OCI-LY1 (cell line): ENCODE data around the gene SH3PXD2A.

ENCODE experiments used
- H2AFZ ChIP-seq: fragments of 200-600 bp; sonication (generic), shearing (Covaris generic); 2 replicates; pipeline ENCODE4 v1.6.0; 2014; ENCODE audit warnings: antibody characterized with exemption, mild to moderate bottlenecking, low read length
- H3F3A ChIP-seq: fragments of 200-600 bp; sonication (generic), shearing (Covaris generic); 2 replicates; pipeline ENCODE4 v1.6.0; 2014; ENCODE audit warnings: mild to moderate bottlenecking, antibody characterized with exemption, low read length, moderate library complexity; ENCODE audit not compliant: insufficient read depth
- H3K27ac ChIP-seq: fragments of 200-600 bp; sonication (generic); 2 replicates; pipeline ENCODE4 v1.5.1; 2014; ENCODE audit warnings: low read length, mixed run types, mild to moderate bottlenecking, low read depth; ENCODE audit not compliant: poor library complexity, severe bottlenecking
- H3K27me3 ChIP-seq: fragments of 200-600 bp; sonication (generic); 2 replicates; pipeline ENCODE4 v1.6.0; 2014; ENCODE audit warnings: antibody characterized with exemption, mild to moderate bottlenecking, low read length, moderate library complexity; ENCODE audit not compliant: insufficient read depth
- H3K36me3 ChIP-seq: fragments of 200-600 bp; sonication (generic); 2 replicates; pipeline ENCODE4 v1.6.1; 2014; ENCODE audit warnings: mild to moderate bottlenecking, antibody characterized with exemption, low read length, moderate library complexity, mixed read lengths; ENCODE audit not compliant: insufficient read depth
- H3K4me1 ChIP-seq: fragments of 200-600 bp; sonication (generic); 2 replicates; pipeline ENCODE4 v1.5.1; 2014; ENCODE audit warnings: mild to moderate bottlenecking, low read length, moderate library complexity; ENCODE audit not compliant: insufficient read depth, severe bottlenecking
- H3K4me2 ChIP-seq: fragments of 200-600 bp; sonication (generic), shearing (Covaris generic); 2 replicates; pipeline ENCODE4 v1.6.1; 2014; ENCODE audit warnings: low read length
- H3K4me3 ChIP-seq: fragments of 200-600 bp; sonication (generic); 2 replicates; pipeline ENCODE4 v1.5.1; 2014; ENCODE audit warnings: low read length, low read depth, mild to moderate bottlenecking, mixed read lengths; ENCODE audit not compliant: poor library complexity, severe bottlenecking
- H3K79me2 ChIP-seq: fragments of 200-600 bp; shearing (Covaris generic); 2 replicates; pipeline ENCODE4 v1.6.1; 2016; ENCODE audit warnings: mixed run types, low read length, mixed read lengths; ENCODE audit not compliant: insufficient read depth
- H3K9ac ChIP-seq: fragments of 200-600 bp; sonication (generic), shearing (Covaris generic); 2 replicates; pipeline ENCODE4 v1.6.1; 2014; ENCODE audit warnings: mild to moderate bottlenecking, low read length, mixed read lengths
- H3K9me2 ChIP-seq: fragments of 200-600 bp; sonication (generic), shearing (Covaris generic); 2 replicates; pipeline ENCODE4 v1.6.1; 2014; ENCODE audit warnings: low read depth, mild to moderate bottlenecking, low read length, mixed read lengths
- H3K9me3 ChIP-seq: fragments of 200-600 bp; shearing (Covaris generic); 2 replicates; pipeline ENCODE4 v1.6.1; 2014; ENCODE audit warnings: low read length, mixed read lengths
- H4K20me1 ChIP-seq: fragments of 200-600 bp; sonication (generic), shearing (Covaris generic); 2 replicates; pipeline ENCODE4 v1.6.0; 2016; ENCODE audit warnings: mild to moderate bottlenecking, low read length; ENCODE audit not compliant: insufficient read depth
- CTCF ChIP-seq: fragments of 200-600 bp; sonication (generic), shearing (Covaris generic); IDR thresholded peaks from 2 replicates; pipeline ENCODE4 v1.5.1; 2017; ENCODE audit warnings: mild to moderate bottlenecking, antibody characterized with exemption, low read length, moderate library complexity, mixed read lengths
- EZH2 ChIP-seq: fragments of 200-600 bp; sonication (generic), shearing (Covaris generic); IDR thresholded peaks from 2 replicates; pipeline ENCODE4 v1.8.0; 2017; ENCODE audit warnings: borderline replicate concordance, mixed run types, mild to moderate bottlenecking, antibody characterized with exemption, low read length, moderate library complexity, mixed read lengths

The SH3PXD2A gene

GRCh38 chr10:103897241-103897774, 41.9 kb upstream of the SH3PXD2A start:
- no peaks in the 10 kb centered on the region for H4K20me1 ChIP-seq
- H3K4me3 ChIP-seq, result no peak overlapping the region
- no peaks in the 10 kb centered on the region for H3K9me3 ChIP-seq
- H3F3A ChIP-seq, result no peaks in the 10 kb centered on the region
- TF ChIP-seq EZH2 (no peak), CTCF (no peak)
- H3K36me3 ChIP-seq, result peaks cover 44% of the 10 kb centered on the region; the same call in 1 of the 2 replicates
- no peaks in the 10 kb centered on the region for H3K27me3 ChIP-seq
- H3K9ac ChIP-seq, result no peak overlapping the region
- no peaks in the 10 kb centered on the region for H3K9me2 ChIP-seq
- H3K4me2 ChIP-seq, result no peak overlapping the region
- H3K4me1 ChIP-seq, result no peaks in the 10 kb centered on the region
- H3K79me2 ChIP-seq, result no peaks in the 10 kb centered on the region
- H2AFZ ChIP-seq, result no peak overlapping the region
- no peak overlapping the region for H3K27ac ChIP-seq

DNA sequence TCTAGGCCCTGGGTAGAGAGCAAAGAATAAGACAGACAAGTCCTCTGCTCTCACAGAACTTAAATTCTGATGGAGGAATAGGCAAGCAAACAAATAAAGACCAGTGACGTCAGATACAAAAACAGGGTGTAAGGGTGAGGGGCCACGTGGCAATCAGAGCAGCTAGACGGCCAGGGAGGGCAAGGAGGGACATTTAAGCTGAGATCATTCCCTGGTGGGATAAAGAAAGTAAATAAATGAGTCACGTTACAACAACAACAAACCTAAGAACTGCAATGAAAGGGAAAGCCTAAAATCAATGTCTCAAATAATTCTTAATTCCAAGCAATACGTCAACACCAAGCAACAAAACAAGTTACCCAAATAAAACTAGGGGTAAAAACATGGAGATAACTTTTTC, 40.8 kb upstream of the SH3PXD2A start:
- Histone ChIP-seq H3K9me3 (no peaks in the 10 kb centered on the region), H4K20me1 (no peaks in the 10 kb centered on the region), H3K4me3 (no peak overlapping the region), H3K27ac (no peak overlapping the region), H3K36me3 (peaks cover 46% of the 10 kb centered on the region; the same call in 1 of the 2 replicates), H3K9me2 (no peaks in the 10 kb centered on the region), H3K4me1 (no peaks in the 10 kb centered on the region), H3K4me2 (no peak overlapping the region), H3K9ac (no peak overlapping the region), H3F3A (no peaks in the 10 kb centered on the region), H3K79me2 (no peaks in the 10 kb centered on the region), H3K27me3 (no peaks in the 10 kb centered on the region), H2AFZ (no peak overlapping the region)
- TF ChIP-seq EZH2, result no peak
- no peak for TF ChIP-seq CTCF

- Histone ChIP-seq H3F3A (no peaks in the 10 kb centered on the region), H3K9me3 (no peaks in the 10 kb centered on the region), H2AFZ (no peak overlapping the region), H3K9me2 (no peaks in the 10 kb centered on the region), H3K79me2 (no peaks in the 10 kb centered on the region), H3K27me3 (no peaks in the 10 kb centered on the region), H3K4me1 (no peaks in the 10 kb centered on the region), H4K20me1 (no peaks in the 10 kb centered on the region), H3K4me3 (no peak overlapping the region), H3K27ac (no peak overlapping the region), H3K36me3 (peaks cover 45% of the 10 kb centered on the region; the same call in 1 of the 2 replicates), H3K9ac (no peak overlapping the region), H3K4me2 (no peak overlapping the region)
- TF ChIP-seq EZH2, result no peak
- no peak for TF ChIP-seq CTCF
These were observed 40.2 kb upstream of the SH3PXD2A start for GRCh38 chr10:103895411-103896186.
